ENCODE data around the gene TNXB. TPM values are rescaled to one million over a fixed set of nuclear protein-coding genes. Genes with fewer than 3 reads are reported as not detected.
"Not testable (repeated sequence)": the region's sequence is repeated elsewhere in the genome, so short reads cannot be mapped to it uniquely, and the experiment has no call there.

The TNXB gene
- total and polyA plus RNA-seq, 2 donors (not counting 3 experiments of a cell fraction or from before 2014, with no cell fraction given) = 0.47 to 2.7 TPM

DNA sequence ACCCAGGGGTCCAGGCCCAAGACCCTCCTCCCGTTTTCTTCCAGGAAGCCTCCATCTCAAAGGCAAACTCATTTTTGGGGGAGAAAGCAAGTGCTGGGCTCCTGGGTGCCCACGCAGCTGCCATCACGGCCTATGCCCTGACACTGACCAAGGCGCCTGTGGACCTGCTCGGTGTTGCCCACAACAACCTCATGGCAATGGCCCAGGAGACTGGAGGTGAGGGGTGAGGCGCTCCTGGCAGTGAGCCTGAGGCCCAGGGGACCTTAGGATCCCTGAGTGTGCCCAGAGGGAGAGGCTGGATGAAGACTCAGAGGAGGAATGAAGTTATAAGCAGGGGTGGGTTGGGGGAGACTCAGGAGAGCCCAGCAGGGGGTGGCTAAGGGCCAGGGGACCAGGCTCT lies 112.8 kb downstream of the TNXB start:
- dilution Hi-C loops (cut with MboI; ENCODE audit: extremely low pct_ligation_motif_present, low sequenced_read_pairs); H3K9me1 ChIP-seq (replicated peaks; ENCODE audit: control insufficient read depth, extremely low read depth, insufficient read depth, low read length); H3K4me1 ChIP-seq (ENCODE audit: control insufficient read depth, extremely low read depth, insufficient read depth, low read length); H3K27ac ChIP-seq (ENCODE audit: insufficient read depth, low read depth, low read length); H3K9me3 ChIP-seq (replicated peaks; ENCODE audit: control insufficient read depth, insufficient read depth, low read length); H3K36me3 ChIP-seq (ENCODE audit: control insufficient read depth in 2 of 2, extremely low read depth in 1 of 2, insufficient read depth in 2 of 2, low read length in 2 of 2); H2AFZ ChIP-seq (ENCODE audit: low read depth, low read length); H3K9ac ChIP-seq (replicated peaks; ENCODE audit: extremely low read depth, insufficient read depth, low read length); FAIRE-seq; H3K4me3 ChIP-seq (replicated peaks in 1 of 3; ENCODE audit: insufficient read depth in 1 of 3, low read depth in 1 of 3, low read length in 3 of 3); H3K4me2 ChIP-seq (ENCODE audit: insufficient read depth, low read length); CTCF ChIA-PET; H3K27me3 ChIP-seq (ENCODE audit: control insufficient read depth in 2 of 2, insufficient read depth in 2 of 2, low read length in 2 of 2); intact Hi-C loops (cut with micrococcal nuclease); BruUV-seq (replicated peaks); POLR2A ChIA-PET; H4K20me1 ChIP-seq (replicated peaks; ENCODE audit: control insufficient read depth, extremely low read depth, insufficient read depth, low read length); H3K79me2 ChIP-seq (ENCODE audit: control insufficient read depth, insufficient read depth, low read length); DNase-seq (ENCODE audit: low read depth, low spot score): not testable (repeated sequence)

- H3K9ac ChIP-seq (replicated peaks; ENCODE audit: extremely low read depth, insufficient read depth, low read length); H3K4me3 ChIP-seq (replicated peaks in 1 of 3; ENCODE audit: insufficient read depth in 1 of 3, low read depth in 1 of 3, low read length in 3 of 3); H3K9me3 ChIP-seq (replicated peaks; ENCODE audit: control insufficient read depth, insufficient read depth, low read length); POLR2A ChIA-PET; H3K9me1 ChIP-seq (replicated peaks; ENCODE audit: control insufficient read depth, extremely low read depth, insufficient read depth, low read length); BruUV-seq (replicated peaks); H3K27ac ChIP-seq (ENCODE audit: insufficient read depth, low read depth, low read length); H3K79me2 ChIP-seq (ENCODE audit: control insufficient read depth, insufficient read depth, low read length); CTCF ChIA-PET; DNase-seq (ENCODE audit: low read depth, low spot score); H3K36me3 ChIP-seq (ENCODE audit: control insufficient read depth in 2 of 2, extremely low read depth in 1 of 2, insufficient read depth in 2 of 2, low read length in 2 of 2); intact Hi-C loops (cut with micrococcal nuclease); H3K27me3 ChIP-seq (ENCODE audit: control insufficient read depth in 2 of 2, insufficient read depth in 2 of 2, low read length in 2 of 2); H4K20me1 ChIP-seq (replicated peaks; ENCODE audit: control insufficient read depth, extremely low read depth, insufficient read depth, low read length); dilution Hi-C loops (cut with MboI; ENCODE audit: extremely low pct_ligation_motif_present, low sequenced_read_pairs); FAIRE-seq; H3K4me1 ChIP-seq (ENCODE audit: control insufficient read depth, extremely low read depth, insufficient read depth, low read length); H3K4me2 ChIP-seq (ENCODE audit: insufficient read depth, low read length); H2AFZ ChIP-seq (ENCODE audit: low read depth, low read length): not testable (repeated sequence)
These were observed 114.7 kb downstream of the TNXB start for GRCh38 chr6:31994421-31994820.

Small RNA genes within 50 kb of the gene (small RNA-seq; reads per million reads assigned to genes)
- not detected for gene RNA5SP206 (ENCODE audit: insufficient read depth, insufficient read length, low read depth, low replicate concordance)

Other genes starting within 250 kb of the TNXB start
- 61.3 and 62.8 TPM in 2 replicates for gene NEU1, start 246.5 kb downstream of the TNXB start, total RNA-seq
- gene NEU1, start 246.5 kb downstream of the TNXB start, polyA plus RNA-seq = 111 and 115 TPM in 2 replicates
- 0.12 and 0.84 TPM in 2 replicates for gene SLC44A4, start 230.3 kb downstream of the TNXB start, total RNA-seq
- 0.75 and 1.1 TPM in 2 replicates for gene SLC44A4, start 230.3 kb downstream of the TNXB start, polyA plus RNA-seq
- gene EHMT2, start 211.6 kb downstream of the TNXB start, total RNA-seq = 53.7 and 54.3 TPM in 2 replicates
- gene EHMT2, start 211.6 kb downstream of the TNXB start, polyA plus RNA-seq = 53.3 and 56.4 TPM in 2 replicates
- 3.5 and 4.9 TPM in 2 replicates for gene ZBTB12, start 207.3 kb downstream of the TNXB start, total RNA-seq
- 2.8 and 2.9 TPM in 2 replicates for gene ZBTB12, start 207.3 kb downstream of the TNXB start, polyA plus RNA-seq
- 0.60 TPM in 1 of 2 replicates, not detected in the other for gene C2, start 181.6 kb downstream of the TNXB start, total RNA-seq
- not detected in 2 replicates for gene C2, start 181.6 kb downstream of the TNXB start, polyA plus RNA-seq
- gene CFB, start 163.2 kb downstream of the TNXB start, total RNA-seq = 0.51 and 1.5 TPM in 2 replicates
- 0.87 and 1.0 TPM in 2 replicates for gene CFB, start 163.2 kb downstream of the TNXB start, polyA plus RNA-seq
- 68.5 and 71.3 TPM in 2 replicates for gene NELFE, start 150.4 kb downstream of the TNXB start, total RNA-seq
- 50.5 and 55.8 TPM in 2 replicates for gene NELFE, start 150.4 kb downstream of the TNXB start, polyA plus RNA-seq
- 67.8 and 76.7 TPM in 2 replicates for gene SKIC2, start 150.2 kb downstream of the TNXB start, total RNA-seq
- gene SKIC2, start 150.2 kb downstream of the TNXB start, polyA plus RNA-seq = 52.8 and 55.8 TPM in 2 replicates
- 18.0 and 20.7 TPM in 2 replicates for gene DXO, start 137.2 kb downstream of the TNXB start, total RNA-seq
- 34.9 and 37.7 TPM in 2 replicates for gene DXO, start 137.2 kb downstream of the TNXB start, polyA plus RNA-seq
- 4.1 and 5.2 TPM in 2 replicates for gene C4A, start 127.3 kb downstream of the TNXB start, total RNA-seq
- 4.4 and 5.7 TPM in 2 replicates for gene C4A, start 127.3 kb downstream of the TNXB start, polyA plus RNA-seq
- 6.3 and 6.5 TPM in 2 replicates for gene C4B, start 94.5 kb downstream of the TNXB start, total RNA-seq
- gene C4B, start 94.5 kb downstream of the TNXB start, polyA plus RNA-seq = 2.9 and 4.4 TPM in 2 replicates
- gene CYP21A2, start 70.9 kb downstream of the TNXB start, total RNA-seq = 0.22 and 0.32 TPM in 2 replicates
- gene CYP21A2, start 70.9 kb downstream of the TNXB start, polyA plus RNA-seq = 0.06 and 0.46 TPM in 2 replicates
- gene ATF6B, start 18.9 kb upstream of the TNXB start, total RNA-seq = 102 and 106 TPM in 2 replicates
- 113 and 115 TPM in 2 replicates for gene ATF6B, start 18.9 kb upstream of the TNXB start, polyA plus RNA-seq
- 5.2 and 6.0 TPM in 2 replicates for gene FKBPL, start 20.9 kb upstream of the TNXB start, total RNA-seq
- 3.4 and 3.5 TPM in 2 replicates for gene FKBPL, start 20.9 kb upstream of the TNXB start, polyA plus RNA-seq
- 0.76 and 1.3 TPM in 2 replicates for gene PRRT1, start 42.6 kb upstream of the TNXB start, total RNA-seq
- 0.38 and 0.55 TPM in 2 replicates for gene PRRT1, start 42.6 kb upstream of the TNXB start, polyA plus RNA-seq
- gene PPT2, start 44.8 kb upstream of the TNXB start, total RNA-seq = 27.2 and 27.6 TPM in 2 replicates
- gene PPT2, start 44.8 kb upstream of the TNXB start, polyA plus RNA-seq = 44.6 and 47.3 TPM in 2 replicates
- gene EGFL8, start 55.3 kb upstream of the TNXB start, total RNA-seq = 12.6 and 13.6 TPM in 2 replicates
- gene EGFL8, start 55.3 kb upstream of the TNXB start, polyA plus RNA-seq = 9.0 and 9.8 TPM in 2 replicates
- 38.4 and 45.1 TPM in 2 replicates for gene AGPAT1, start 66.7 kb upstream of the TNXB start, total RNA-seq
- gene AGPAT1, start 66.7 kb upstream of the TNXB start, polyA plus RNA-seq = 132 and 151 TPM in 2 replicates
- gene RNF5, start 69.1 kb upstream of the TNXB start, total RNA-seq = 48.0 and 49.2 TPM in 2 replicates
- 96.0 and 100 TPM in 2 replicates for gene RNF5, start 69.1 kb upstream of the TNXB start, polyA plus RNA-seq
- gene AGER, start 74.9 kb upstream of the TNXB start, total RNA-seq = 12.0 and 18.5 TPM in 2 replicates
- gene AGER, start 74.9 kb upstream of the TNXB start, polyA plus RNA-seq = 4.6 and 5.1 TPM in 2 replicates
- gene PBX2, start 80.9 kb upstream of the TNXB start, total RNA-seq = 95.9 and 100 TPM in 2 replicates
- gene PBX2, start 80.9 kb upstream of the TNXB start, polyA plus RNA-seq = 75.5 and 82.3 TPM in 2 replicates
- gene GPSM3, start 83.3 kb upstream of the TNXB start, total RNA-seq = 21.6 and 22.8 TPM in 2 replicates
- 19.5 and 24.9 TPM in 2 replicates for gene GPSM3, start 83.3 kb upstream of the TNXB start, polyA plus RNA-seq
- gene NOTCH4, start 114.7 kb upstream of the TNXB start, total RNA-seq = 114 and 120 TPM in 2 replicates
- 41.7 and 41.8 TPM in 2 replicates for gene NOTCH4, start 114.7 kb upstream of the TNXB start, polyA plus RNA-seq

All from endothelial cell of umbilical vein (primary cell).